Fibroblast of lung (primary cell): ENCODE results near the gene FHIT. TPM values are rescaled to one million over a fixed set of nuclear protein-coding genes. Genes with fewer than 3 reads are reported as not detected.

Experiments
- DNase-seq, 2 donors: peaks; one replicate each; pipeline versions ENCODE4 v3.0.0 to v3.0.0-alpha.2; 2010; ENCODE audit warnings: low read depth in 2 of 2
- H2AFZ ChIP-seq: 2 replicates; pipeline ENCODE4 v1.5.1; 2012; ENCODE audit warnings: low read length, control low read depth, inconsistent platforms
- H3K27ac ChIP-seq: 2 replicates; pipeline ENCODE4 v1.5.1; 2011; ENCODE audit warnings: low read length, control low read depth; ENCODE audit not compliant: insufficient read depth
- H3K27me3 ChIP-seq: 2 replicates; pipeline ENCODE4 v1.5.1; 2011; ENCODE audit warnings: mild to moderate bottlenecking, low read length; ENCODE audit not compliant: control insufficient read depth, insufficient read depth
- H3K36me3 ChIP-seq: 2 replicates; pipeline ENCODE4 v1.5.1; 2011; ENCODE audit warnings: low read length; ENCODE audit not compliant: control insufficient read depth, insufficient read depth
- H3K4me1 ChIP-seq: 2 replicates; pipeline ENCODE4 v1.5.1; 2011; ENCODE audit warnings: low read length; ENCODE audit not compliant: control insufficient read depth, insufficient read depth; ENCODE audit errors: extremely low read depth
- H3K4me2 ChIP-seq: 2 replicates; pipeline ENCODE4 v1.5.1; 2011; ENCODE audit warnings: low read length, control low read depth; ENCODE audit not compliant: insufficient read depth; ENCODE audit errors: extremely low read depth
- H3K4me3 ChIP-seq, 4 experiments: fragments of 200-600 bp in 1 of 4; sonication (generic) in 1 of 4; replicated peaks in 1 of 4; 2 replicates each; pipeline ENCODE4 v1.5.1; 2011 to 2016; ENCODE audit warnings: low read length in 4 of 4, low read depth in 3 of 4, mild to moderate bottlenecking in 3 of 4, control low read depth in 2 of 4, inconsistent platforms in 1 of 4, mixed read lengths in 1 of 4; ENCODE audit not compliant: insufficient read depth in 1 of 4; ENCODE audit errors: control extremely low read depth in 1 of 4
- H3K79me2 ChIP-seq: 2 replicates; pipeline ENCODE4 v1.5.1; 2012; ENCODE audit warnings: mild to moderate bottlenecking, low read length, inconsistent platforms; ENCODE audit not compliant: control insufficient read depth, insufficient read depth
- H3K9ac ChIP-seq: 2 replicates; pipeline ENCODE4 v1.5.1; 2011; ENCODE audit warnings: mild to moderate bottlenecking, low read length, control low read depth; ENCODE audit not compliant: insufficient read depth
- H3K9me3 ChIP-seq: 2 replicates; pipeline ENCODE4 v1.5.1; 2012; ENCODE audit warnings: low read depth, low read length; ENCODE audit not compliant: control insufficient read depth, insufficient read depth
- H4K20me1 ChIP-seq: 2 replicates; pipeline ENCODE4 v1.5.1; 2011; ENCODE audit warnings: low read length; ENCODE audit not compliant: control insufficient read depth, insufficient read depth; ENCODE audit errors: extremely low read depth
- CTCF ChIP-seq, 2 donors: IDR thresholded peaks in 1 of 2; conservative IDR thresholded peaks in 1 of 2; 1 replicate in 1 of 2; 2 replicates in 1 of 2; pipeline ENCODE4 v1.5.1; 2011 to 2012; ENCODE audit warnings: low read length in 2 of 2, control low read depth in 1 of 2, inconsistent platforms in 1 of 2, low read depth in 1 of 2, mild to moderate bottlenecking in 1 of 2
- EZH2 ChIP-seq: IDR thresholded peaks from 2 replicates; pipeline ENCODE4 v1.5.1; 2012; ENCODE audit warnings: low read length, control low read depth, mild to moderate bottlenecking; ENCODE audit errors: missing control alignments
- polyA plus RNA-seq, 2 donors: library from polyadenylated mRNA; depleted of rRNA in 1 of 2; stranded (reverse) in 1 of 2; unstranded in 1 of 2; fragments of >200 nt; gene quantifications; 2 replicates each; pipeline ENCODE4 v1.2.1, GENCODE V29; 2011 to 2012; ENCODE audit warnings: missing spikeins in 1 of 2
- total RNA-seq: library from RNA; depleted of rRNA; stranded (reverse); fragments of >200 nt; gene quantifications from 2 replicates; pipeline ENCODE4 v1.2.1, GENCODE V29; 2014

Gene FHIT
- total and polyA plus RNA-seq, 2 donors (not counting 1 experiment from before 2014, with no cell fraction given): 0.79 to 2.1 TPM

GRCh38 chr3:60417576-60417975 is 833.7 kb downstream of the FHIT start:
- H3K27me3 ChIP-seq: no peaks in the 10 kb centered on the region
- H2AFZ ChIP-seq: no peak overlapping the region
- TF ChIP-seq EZH2 (no peak), CTCF (conservative IDR thresholded peaks at IDR 0.05 in 1 of 2, IDR thresholded peaks at IDR 0.05 in 1 of 2; ENCODE audit: low read depth in 1 of 2, low read length in 2 of 2) (no peak)
- no peak for DNase-seq
- H3K9ac ChIP-seq: no peak overlapping the region
- H3K4me1 ChIP-seq: no peaks in the 10 kb centered on the region
- no peak overlapping the region for H3K4me2 ChIP-seq
- H3K36me3 ChIP-seq: no peaks in the 10 kb centered on the region
- no peaks in the 10 kb centered on the region for H3K9me3 ChIP-seq
- H4K20me1 ChIP-seq: no peaks in the 10 kb centered on the region
- no peak overlapping the region for H3K27ac ChIP-seq
- H3K79me2 ChIP-seq: no peaks in the 10 kb centered on the region
- H3K4me3 ChIP-seq: no peak overlapping the region

GRCh38 chr3:60414011-60414410 is 837.2 kb downstream of the FHIT start:
- no peak for DNase-seq
- H2AFZ ChIP-seq: no peak overlapping the region
- TF ChIP-seq EZH2: no peak
- TF ChIP-seq CTCF (conservative IDR thresholded peaks at IDR 0.05 in 1 of 2, IDR thresholded peaks at IDR 0.05 in 1 of 2; ENCODE audit: low read depth in 1 of 2, low read length in 2 of 2): no peak
- no peaks in the 10 kb centered on the region for H3K9me3 ChIP-seq
- H3K79me2 ChIP-seq: no peaks in the 10 kb centered on the region
- H3K27me3 ChIP-seq: no peaks in the 10 kb centered on the region
- no peak overlapping the region for H3K9ac ChIP-seq
- H4K20me1 ChIP-seq: no peaks in the 10 kb centered on the region
- H3K27ac ChIP-seq: no peak overlapping the region
- H3K36me3 ChIP-seq: no peaks in the 10 kb centered on the region
- no peaks in the 10 kb centered on the region for H3K4me1 ChIP-seq
- H3K4me2 ChIP-seq: no peak overlapping the region
- no peak overlapping the region for H3K4me3 ChIP-seq

GRCh38 chr3:60413551-60413950 is 837.7 kb downstream of the FHIT start:
- Histone ChIP-seq H3K27ac (no peak overlapping the region), H3K9ac (no peak overlapping the region), H3K27me3 (no peaks in the 10 kb centered on the region), H3K79me2 (no peaks in the 10 kb centered on the region), H3K4me1 (no peaks in the 10 kb centered on the region), H3K9me3 (no peaks in the 10 kb centered on the region), H3K4me3 (no peak overlapping the region), H3K36me3 (no peaks in the 10 kb centered on the region), H3K4me2 (no peak overlapping the region), H2AFZ (no peak overlapping the region), H4K20me1 (no peaks in the 10 kb centered on the region)
- no peak for TF ChIP-seq CTCF (conservative IDR thresholded peaks at IDR 0.05 in 1 of 2, IDR thresholded peaks at IDR 0.05 in 1 of 2; ENCODE audit: low read depth in 1 of 2, low read length in 2 of 2)
- no peak for TF ChIP-seq EZH2
- no peak for DNase-seq
